ENCODE measurements around the gene BMAL1. TPM values are rescaled to one million over a fixed set of nuclear protein-coding genes. Genes with fewer than 3 reads are reported as not detected.

The BMAL1 gene
- total RNA-seq, 2 experiments from 2014 or later = 20.2 to 24.8 TPM

DNA sequence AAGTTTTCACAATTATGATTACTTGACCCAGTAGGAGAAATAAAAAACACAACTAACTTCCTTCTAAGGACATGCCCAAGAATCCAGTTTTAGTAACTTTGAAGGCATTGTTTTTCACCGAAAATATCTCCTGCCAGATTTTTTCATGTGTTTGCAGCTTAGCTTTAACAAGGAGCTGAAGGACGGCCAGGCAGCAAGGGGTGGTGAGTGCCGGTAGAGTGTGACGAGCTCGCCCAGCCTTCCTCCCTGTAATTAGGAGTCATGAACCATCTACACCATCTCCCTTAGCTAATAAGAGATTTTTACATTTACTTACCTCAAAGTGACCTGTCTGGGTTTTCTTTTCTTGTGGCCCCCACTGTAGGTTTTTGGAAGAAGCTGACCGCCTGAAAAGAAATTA, 72.0 kb downstream of the BMAL1 start:
- H3K27ac Mint-ChIP-seq = no peak overlapping the region
- intact Hi-C loops (cut with micrococcal nuclease) = no loop called here
- DNase-seq = no peak
- H3K36me3 Mint-ChIP-seq = peaks cover 11% of the 10 kb centered on the region
- POLR2A ChIA-PET = no interaction called here
- H3K27me3 Mint-ChIP-seq = no peaks in the 10 kb centered on the region
- no peaks in the 10 kb centered on the region for H3K9me3 Mint-ChIP-seq
- no peak overlapping the region for H3K4me3 Mint-ChIP-seq
- peaks cover 17% of the 10 kb centered on the region for H3K4me1 Mint-ChIP-seq (ENCODE audit: low read depth)
- CTCF ChIA-PET = interaction anchor here (0.8 to 2.3 kb wide), 6 partner anchors 12 to 386 kb away, joined by 3 to 8 read pairs (median 4); no protein-coding TSS in a partner anchor

DNA sequence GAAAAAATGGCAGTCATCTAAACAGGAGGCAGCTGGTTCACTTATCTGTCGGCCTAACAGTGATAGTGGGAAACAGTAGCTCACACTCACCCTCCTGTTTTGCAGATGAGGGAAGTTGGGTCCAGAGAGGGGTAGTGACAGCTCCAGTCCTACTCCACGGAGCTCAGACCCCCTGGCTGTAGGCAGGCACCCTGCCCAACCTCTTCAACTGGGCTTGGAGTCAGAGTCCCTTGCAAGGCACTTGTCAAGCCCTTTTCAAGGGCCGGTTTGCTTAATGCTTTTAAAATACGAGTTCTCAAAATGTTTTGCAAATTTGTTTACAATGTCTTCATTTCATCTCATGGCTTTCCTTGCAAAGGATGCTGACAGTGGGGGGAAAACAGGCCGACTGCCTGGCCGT, 75.1 kb downstream of the BMAL1 start:
- POLR2A ChIA-PET = no interaction called here
- Mint-ChIP-seq H3K36me3 (peaks cover 16% of the 10 kb centered on the region), H3K9me3 (no peaks in the 10 kb centered on the region), H3K27me3 (no peaks in the 10 kb centered on the region), H3K27ac (no peak overlapping the region), H3K4me1 (ENCODE audit: low read depth) (peaks cover 10% of the 10 kb centered on the region), H3K4me3 (no peak overlapping the region)
- DNase-seq = no peak
- intact Hi-C loops (cut with micrococcal nuclease) = no loop called here
- CTCF ChIA-PET = interaction anchor here (1.2 to 1.5 kb wide), 2 partner anchors 9 to 389 kb away, joined by 5 to 6 read pairs; no protein-coding TSS in a partner anchor

DNA sequence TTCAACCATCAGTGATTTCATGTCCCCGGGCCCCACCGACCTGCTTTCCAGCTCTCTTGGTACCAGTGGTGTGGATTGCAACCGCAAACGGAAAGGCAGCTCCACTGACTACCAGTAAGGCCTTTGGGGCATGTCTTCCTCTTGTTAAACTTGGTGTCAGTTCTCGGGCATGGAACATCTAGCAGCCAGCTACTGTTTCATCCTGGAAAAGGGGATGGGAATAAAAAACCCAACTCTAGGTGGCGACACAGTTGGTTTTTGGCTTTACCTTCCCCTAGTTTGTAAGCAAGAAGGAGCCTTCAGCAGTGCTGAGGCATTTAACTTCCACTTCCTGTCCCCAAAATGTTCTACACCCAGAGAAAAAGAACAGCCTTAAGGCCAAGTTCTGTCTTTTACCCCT, 76.7 kb downstream of the BMAL1 start:
- Mint-ChIP-seq H3K4me1 (ENCODE audit: low read depth) (peaks cover 5% of the 10 kb centered on the region), H3K36me3 (peaks cover 19% of the 10 kb centered on the region), H3K9me3 (no peaks in the 10 kb centered on the region), H3K4me3 (no peak overlapping the region), H3K27ac (no peak overlapping the region), H3K27me3 (no peaks in the 10 kb centered on the region)
- no peak for DNase-seq
- CTCF ChIA-PET = interaction anchor here (1.3 to 2.0 kb wide), 2 partner anchors 31 to 116 kb away, joined by 4 to 5 read pairs; no protein-coding TSS in a partner anchor
- POLR2A ChIA-PET = no interaction called here
- intact Hi-C loops (cut with micrococcal nuclease) = no loop called here

DNA sequence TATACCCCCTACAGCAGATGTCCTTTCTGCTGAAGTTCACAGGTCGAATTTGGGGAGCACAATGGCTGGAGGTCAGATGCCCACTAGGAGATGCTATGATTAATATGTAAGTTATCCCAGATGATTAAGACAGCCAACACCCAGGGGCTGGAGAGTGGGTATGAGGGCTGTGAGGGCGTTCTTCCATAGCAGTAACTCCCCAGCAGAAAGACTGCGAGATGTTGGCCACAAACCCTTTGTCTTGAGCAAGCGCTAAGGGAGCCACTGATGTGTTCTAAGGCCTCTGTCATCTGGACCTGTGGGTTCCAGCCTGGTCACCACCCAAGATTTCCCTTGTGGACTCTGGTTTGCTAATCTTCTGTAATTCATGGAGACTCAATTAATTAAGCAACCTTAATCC, 77.6 kb downstream of the BMAL1 start:
- no peaks in the 10 kb centered on the region for H3K27me3 Mint-ChIP-seq
- no peak overlapping the region for H3K27ac Mint-ChIP-seq
- DNase-seq = no peak
- peaks cover 19% of the 10 kb centered on the region for H3K36me3 Mint-ChIP-seq
- intact Hi-C loops (cut with micrococcal nuclease) = no loop called here
- H3K9me3 Mint-ChIP-seq = no peaks in the 10 kb centered on the region
- CTCF ChIA-PET = interaction anchor here (2.0 kb wide), 1 partner anchor 30 kb away, joined by 5 read pairs; no protein-coding TSS in a partner anchor
- POLR2A ChIA-PET = no interaction called here
- peaks cover 5% of the 10 kb centered on the region for H3K4me1 Mint-ChIP-seq (ENCODE audit: low read depth)
- no peak overlapping the region for H3K4me3 Mint-ChIP-seq

DNA sequence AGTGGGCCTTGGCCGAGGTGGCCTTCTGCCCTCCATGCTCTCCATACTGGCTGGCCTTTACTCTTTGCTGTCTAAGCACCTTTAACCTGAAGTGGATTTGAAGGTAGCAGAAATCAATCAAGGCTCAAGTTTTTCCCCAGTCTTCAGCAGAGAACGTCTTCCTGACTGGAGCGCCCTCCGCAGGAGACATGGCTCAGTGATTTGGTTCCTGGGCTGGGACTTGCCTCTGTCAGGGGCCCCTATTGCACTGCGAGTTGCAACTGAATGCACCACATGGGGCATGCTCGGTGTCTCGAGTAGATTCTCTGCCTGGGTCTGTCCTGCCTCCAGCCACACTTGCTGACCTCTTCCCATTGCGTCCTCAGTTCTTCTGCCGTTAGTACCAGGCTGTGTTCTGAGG, 79.6 kb downstream of the BMAL1 start:
- no peak for DNase-seq
- intact Hi-C loops (cut with micrococcal nuclease) = no loop called here
- H3K27me3 Mint-ChIP-seq = no peaks in the 10 kb centered on the region
- ChIA-PET POLR2A (no interaction called here), CTCF (interaction anchor here (1.9 kb wide), 1 partner anchor 13 kb away, joined by 7 read pairs; no protein-coding TSS in a partner anchor)
- H3K9me3 Mint-ChIP-seq = no peaks in the 10 kb centered on the region
- no peak overlapping the region for H3K4me3 Mint-ChIP-seq
- H3K27ac Mint-ChIP-seq = no peak overlapping the region
- peaks cover 22% of the 10 kb centered on the region for H3K36me3 Mint-ChIP-seq
- peaks cover 5% of the 10 kb centered on the region for H3K4me1 Mint-ChIP-seq (ENCODE audit: low read depth)

DNA sequence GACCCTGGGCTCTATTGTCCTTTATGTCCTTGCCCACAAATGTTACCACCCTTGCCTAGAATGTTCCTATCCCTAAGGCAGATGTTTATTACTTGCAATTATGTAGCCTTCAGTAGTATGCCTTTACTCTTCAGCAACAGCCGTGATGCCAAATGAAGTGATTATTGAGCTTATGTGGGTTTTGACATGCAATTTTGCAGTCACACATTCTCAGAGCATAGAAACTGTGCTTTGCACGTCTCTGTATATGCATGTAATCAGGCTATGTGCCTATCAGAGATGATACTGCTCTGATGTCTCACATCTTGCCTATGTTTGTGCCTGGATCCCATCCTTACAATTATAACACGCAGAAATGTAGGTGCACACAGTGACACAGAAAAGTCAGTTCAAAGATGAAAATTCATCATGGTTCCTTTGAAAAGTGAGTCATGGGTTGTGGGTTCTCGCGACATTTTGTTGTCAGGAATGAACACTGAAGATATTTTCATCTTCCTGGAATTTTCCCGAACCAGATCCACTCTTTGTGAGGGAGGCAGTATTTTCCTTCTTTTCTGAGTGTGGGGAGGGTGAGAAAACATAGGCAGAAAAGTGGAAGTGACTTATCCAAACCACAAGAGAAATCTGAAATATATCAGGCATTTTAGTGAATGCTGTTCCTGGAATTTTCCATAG, 81.1 kb downstream of the BMAL1 start:
- Mint-ChIP-seq H3K27me3 (no peaks in the 10 kb centered on the region), H3K27ac (no peak overlapping the region), H3K9me3 (no peaks in the 10 kb centered on the region), H3K4me1 (ENCODE audit: low read depth) (peaks cover 5% of the 10 kb centered on the region), H3K36me3 (peaks cover 22% of the 10 kb centered on the region), H3K4me3 (no peak overlapping the region)
- DNase-seq = no peak
- intact Hi-C loops (cut with micrococcal nuclease) = no loop called here
- ChIA-PET CTCF (interaction anchor here (1.0 kb wide), 1 partner anchor 24 kb away, joined by 4 read pairs; no protein-coding TSS in a partner anchor), POLR2A (interaction anchor here (0.9 kb wide), 1 partner anchor 13 kb away, joined by 3 read pairs; no protein-coding TSS in a partner anchor)

DNA sequence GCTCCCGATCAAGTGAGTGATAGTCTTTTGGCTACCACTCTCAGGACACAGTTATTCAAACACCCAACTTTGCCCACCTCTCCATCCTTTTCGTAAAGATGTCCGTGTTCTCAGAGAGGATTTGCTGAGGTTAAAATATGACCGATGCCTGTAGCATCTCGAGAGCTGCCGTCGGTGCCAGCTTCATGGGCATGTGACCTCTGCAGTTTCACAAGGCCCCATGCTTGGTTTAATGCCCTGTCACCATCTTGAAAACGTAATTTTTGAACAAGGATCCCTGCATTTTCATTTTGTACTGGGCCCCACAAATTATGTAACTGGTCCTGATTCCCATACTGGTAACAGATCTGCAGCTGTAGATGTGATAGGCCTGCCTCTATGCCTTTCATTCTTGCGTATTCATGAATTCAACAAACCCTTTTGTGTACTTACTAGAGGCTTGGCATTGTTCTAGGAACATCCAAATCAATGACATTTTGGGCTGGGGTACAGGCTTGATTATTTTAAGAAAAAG, 85.1 kb downstream of the BMAL1 start:
- Mint-ChIP-seq H3K27me3 (no peaks in the 10 kb centered on the region), H3K36me3 (peaks cover 25% of the 10 kb centered on the region), H3K27ac (no peak overlapping the region), H3K4me3 (no peak overlapping the region), H3K9me3 (no peaks in the 10 kb centered on the region), H3K4me1 (ENCODE audit: low read depth) (peaks cover 5% of the 10 kb centered on the region)
- CTCF ChIA-PET = interaction anchor here (0.5 to 0.7 kb wide), 2 partner anchors 23 to 364 kb away, joined by 3 read pairs; no protein-coding TSS in a partner anchor
- intact Hi-C loops (cut with micrococcal nuclease) = no loop called here
- POLR2A ChIA-PET = no interaction called here
- DNase-seq = no peak

DNA sequence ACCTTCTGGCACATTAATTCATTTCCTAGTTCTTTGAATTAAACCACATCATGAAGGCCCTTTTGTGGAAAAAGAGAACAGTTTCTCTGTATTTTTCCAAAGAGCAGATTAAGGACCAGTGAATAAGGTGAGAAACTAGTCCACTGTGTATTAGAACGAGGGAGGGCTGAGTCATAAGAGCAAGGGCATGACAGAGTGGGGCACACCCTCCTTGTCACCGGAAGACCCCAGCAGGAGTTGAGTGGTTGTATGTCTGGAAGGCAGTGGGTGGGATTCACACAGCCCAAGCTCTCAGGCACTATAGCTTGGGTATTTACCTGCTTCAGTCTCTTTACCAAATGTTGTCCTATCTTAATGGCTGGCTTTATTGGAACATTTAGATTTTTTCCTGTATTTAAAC, 86.8 kb downstream of the BMAL1 start:
- POLR2A ChIA-PET = no interaction called here
- H3K36me3 Mint-ChIP-seq = peaks cover 28% of the 10 kb centered on the region
- no peaks in the 10 kb centered on the region for H3K4me1 Mint-ChIP-seq (ENCODE audit: low read depth)

DNA sequence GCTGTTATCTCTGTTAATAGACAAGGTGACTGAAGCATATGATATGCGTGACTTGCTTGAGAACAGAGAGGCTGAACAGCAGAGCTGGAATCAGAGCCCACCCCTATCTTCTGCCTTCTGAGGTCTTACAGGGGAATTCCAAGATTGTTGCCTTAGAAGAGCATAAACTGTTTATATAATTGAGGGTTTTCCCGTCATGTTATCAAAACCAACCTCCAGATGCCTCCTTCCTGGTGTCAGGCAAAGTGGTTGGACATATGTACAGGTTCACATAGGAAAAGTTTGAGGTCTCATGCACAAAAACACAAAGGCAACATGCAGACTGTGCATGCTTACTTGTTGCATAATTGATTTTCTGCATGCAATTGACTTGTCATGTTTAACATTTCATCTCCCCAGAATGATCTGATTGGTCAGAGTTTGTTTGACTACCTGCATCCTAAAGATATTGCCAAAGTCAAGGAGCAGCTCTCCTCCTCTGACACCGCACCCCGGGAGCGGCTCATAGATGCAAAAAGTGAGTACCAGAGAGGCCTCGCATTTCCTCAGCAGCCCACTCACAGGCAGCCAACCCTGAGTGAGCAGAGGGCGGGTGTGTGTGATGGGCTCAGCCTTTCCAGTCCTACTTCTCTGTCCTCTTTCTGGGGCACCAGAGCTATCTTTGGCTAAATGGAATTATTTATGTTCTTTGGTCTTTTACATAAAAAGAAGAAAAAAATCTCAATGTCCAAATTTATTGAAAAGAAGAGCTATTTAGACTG, 88.9 kb downstream of the BMAL1 start:
- H3K9me3 Mint-ChIP-seq = no peaks in the 10 kb centered on the region
- peaks cover 20% of the 10 kb centered on the region for H3K36me3 Mint-ChIP-seq
- no peaks in the 10 kb centered on the region for H3K27me3 Mint-ChIP-seq
- H3K4me3 Mint-ChIP-seq = no peak overlapping the region
- H3K4me1 Mint-ChIP-seq (ENCODE audit: low read depth) = no peaks in the 10 kb centered on the region
- intact Hi-C loops (cut with micrococcal nuclease) = no loop called here
- DNase-seq = no peak
- H3K27ac Mint-ChIP-seq = no peak overlapping the region
- CTCF ChIA-PET = interaction anchor here (0.7 kb wide), 1 partner anchor 17 kb away, joined by 3 read pairs; no protein-coding TSS in a partner anchor
- POLR2A ChIA-PET = no interaction called here

More for the DNA sequence above, 86.8 kb downstream of the BMAL1 start:
- no peak overlapping the region for H3K4me3 Mint-ChIP-seq
- H3K27ac Mint-ChIP-seq = no peak overlapping the region
- DNase-seq = no peak
- no peaks in the 10 kb centered on the region for H3K27me3 Mint-ChIP-seq
- intact Hi-C loops (cut with micrococcal nuclease) = no loop called here
- CTCF ChIA-PET = interaction anchor here (1.0 kb wide), 1 partner anchor 21 kb away, joined by 3 read pairs; no protein-coding TSS in a partner anchor
- H3K9me3 Mint-ChIP-seq = no peaks in the 10 kb centered on the region

DNA sequence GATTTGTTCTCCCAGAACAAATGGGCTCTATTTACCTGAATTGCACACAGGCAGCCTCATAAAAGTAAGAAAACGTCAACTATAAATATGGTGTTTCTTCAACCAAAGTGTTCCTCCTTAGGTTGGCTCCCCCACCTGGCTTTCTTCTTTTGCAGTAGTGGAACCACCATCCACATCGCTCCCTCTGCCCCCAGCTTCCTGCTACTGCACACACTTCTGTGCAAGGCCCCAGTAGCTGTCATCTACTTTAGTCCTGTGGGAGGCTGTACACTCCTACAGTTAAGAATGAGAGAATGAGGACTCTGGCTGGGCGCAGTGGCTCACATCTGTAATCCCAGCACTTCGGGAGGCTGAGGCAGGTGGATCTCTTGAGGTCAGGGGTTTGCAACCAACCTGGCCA, 89.5 kb downstream of the BMAL1 start:
- Mint-ChIP-seq H3K27ac (no peak overlapping the region), H3K4me3 (no peak overlapping the region), H3K9me3 (no peaks in the 10 kb centered on the region), H3K36me3 (peaks cover 20% of the 10 kb centered on the region), H3K27me3 (no peaks in the 10 kb centered on the region), H3K4me1 (ENCODE audit: low read depth) (no peaks in the 10 kb centered on the region)
- DNase-seq = no peak
- ChIA-PET CTCF (interaction anchor here (0.7 kb wide), 1 partner anchor 16 kb away, joined by 3 read pairs; no protein-coding TSS in a partner anchor), POLR2A (no interaction called here)
- intact Hi-C loops (cut with micrococcal nuclease) = no loop called here

DNA sequence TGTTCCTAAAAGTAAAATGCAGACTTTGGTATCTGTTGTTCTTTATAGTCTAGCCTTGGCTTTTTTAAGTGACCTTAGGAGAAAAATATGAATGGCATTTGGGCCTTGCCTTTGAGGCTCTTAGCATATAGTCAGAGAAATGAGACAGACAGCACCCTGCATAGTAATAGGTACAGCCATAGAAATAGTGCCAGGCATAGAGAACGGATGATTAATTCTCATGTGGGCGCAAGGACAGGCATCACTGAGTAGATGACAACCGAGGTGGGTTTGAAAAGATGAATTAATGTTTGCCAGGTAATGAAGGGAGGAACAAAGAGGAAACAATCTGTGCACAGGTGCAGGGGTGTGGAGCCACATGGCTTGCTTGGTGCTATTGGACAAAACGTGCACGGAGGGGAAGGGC, 90.5 kb downstream of the BMAL1 start:
- no peaks in the 10 kb centered on the region for H3K4me1 Mint-ChIP-seq (ENCODE audit: low read depth)
- no peak overlapping the region for H3K4me3 Mint-ChIP-seq
- intact Hi-C loops (cut with micrococcal nuclease) = no loop called here
- ChIA-PET CTCF (no interaction called here), POLR2A (no interaction called here)
- H3K27me3 Mint-ChIP-seq = no peaks in the 10 kb centered on the region
- H3K36me3 Mint-ChIP-seq = peaks cover 20% of the 10 kb centered on the region
- H3K9me3 Mint-ChIP-seq = no peaks in the 10 kb centered on the region
- H3K27ac Mint-ChIP-seq = no peak overlapping the region
- DNase-seq = no peak

DNA sequence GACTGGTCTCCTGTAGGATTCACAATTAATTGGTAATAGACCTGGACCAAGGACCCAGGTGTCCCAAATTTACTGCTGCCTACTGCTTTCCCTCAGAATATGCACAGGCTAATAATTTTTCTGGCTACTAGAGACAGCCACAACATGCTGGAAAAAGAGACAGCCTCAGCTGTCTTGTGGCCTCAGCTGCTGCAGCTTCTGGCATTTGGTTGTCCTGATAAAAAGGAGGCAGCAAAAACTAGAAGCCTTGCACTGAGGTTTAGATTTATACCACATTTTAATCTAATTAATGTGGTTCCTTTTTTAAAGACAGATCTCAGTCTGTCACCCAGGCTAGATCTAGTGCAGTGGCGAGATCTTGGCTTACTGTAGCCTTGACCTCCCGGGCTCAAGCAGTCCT, 95.6 kb downstream of the BMAL1 start:
- Mint-ChIP-seq H3K4me3 (no peak overlapping the region), H3K9me3 (no peaks in the 10 kb centered on the region), H3K36me3 (peaks cover 32% of the 10 kb centered on the region), H3K27me3 (no peaks in the 10 kb centered on the region), H3K4me1 (ENCODE audit: low read depth) (no peaks in the 10 kb centered on the region), H3K27ac (no peak overlapping the region)
- intact Hi-C loops (cut with micrococcal nuclease) = no loop called here
- DNase-seq = no peak
- CTCF ChIA-PET = interaction anchor here (1.1 kb wide), 1 partner anchor 13 kb away, joined by 4 read pairs; no protein-coding TSS in a partner anchor
- POLR2A ChIA-PET = no interaction called here
